Measurements from ENCODE around the gene NGB.

The NGB gene

GRCh38 chr14:77260631-77261030 lies 10.4 kb downstream of the NGB start:
- DNase-seq: no peak

- DNase-seq: no peak
These were observed 10.8 kb downstream of the NGB start for GRCh38 chr14:77260199-77260598.

DNA sequence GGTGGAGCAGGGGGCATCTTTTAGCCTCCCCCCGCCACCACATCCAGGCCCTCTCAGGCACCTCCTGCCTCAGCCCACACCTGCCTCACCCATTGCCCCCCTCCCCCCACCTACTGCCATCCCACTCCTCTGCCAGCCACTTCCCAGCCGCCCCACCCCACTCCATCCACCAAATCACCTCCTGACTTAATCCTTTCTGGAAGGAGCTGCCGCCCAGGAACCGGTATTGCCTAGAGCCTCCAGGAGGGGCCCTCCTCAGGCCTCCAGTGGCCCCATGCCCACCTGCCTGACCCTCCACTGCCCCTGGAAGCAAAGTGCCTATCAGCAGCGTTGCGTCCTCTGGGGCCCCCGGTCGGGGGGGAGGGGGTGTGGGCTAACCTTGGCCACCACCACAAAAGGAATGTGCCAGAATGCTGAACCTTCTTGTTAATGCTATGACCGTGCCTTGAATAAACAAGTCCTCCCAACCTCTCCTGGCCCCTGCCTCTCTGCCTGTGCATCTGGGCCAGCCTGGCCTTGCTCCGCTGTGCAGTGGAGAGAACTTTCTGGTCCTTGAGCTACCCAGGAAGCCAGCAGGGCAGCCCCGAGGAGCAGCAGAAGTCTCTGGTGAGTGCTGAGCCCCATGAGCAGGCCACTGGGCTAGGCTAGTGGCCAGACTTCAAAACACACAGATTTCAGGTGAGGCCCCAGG lies 11.8 kb downstream of the NGB start:
- no peak for DNase-seq

GRCh38 chr14:77258566-77258965 lies 12.4 kb downstream of the NGB start:
- no peak for DNase-seq

DNA sequence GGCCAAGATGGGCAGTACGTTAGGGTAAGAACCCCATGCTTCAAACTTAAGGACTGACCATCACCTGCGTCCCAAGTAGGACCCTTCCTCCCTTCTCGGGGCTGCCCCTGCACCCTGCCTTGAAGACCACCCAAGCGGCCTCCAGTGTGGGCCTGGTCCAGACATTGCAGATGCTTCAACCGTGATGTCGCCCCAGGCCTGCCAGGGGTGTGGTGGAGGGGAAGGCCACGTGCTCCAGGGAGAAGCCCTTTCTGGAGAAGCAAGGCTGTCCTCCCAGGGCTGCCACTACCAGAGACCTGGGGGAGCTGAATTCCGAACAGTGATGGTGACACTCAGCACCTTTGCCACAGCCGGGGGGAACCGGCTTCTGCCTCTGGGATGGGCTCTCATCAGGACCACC lies 13.3 kb downstream of the NGB start:
- no peak for DNase-seq

- no peak for DNase-seq
These were observed 14.3 kb downstream of the NGB start for GRCh38 chr14:77256694-77257093.

DNA sequence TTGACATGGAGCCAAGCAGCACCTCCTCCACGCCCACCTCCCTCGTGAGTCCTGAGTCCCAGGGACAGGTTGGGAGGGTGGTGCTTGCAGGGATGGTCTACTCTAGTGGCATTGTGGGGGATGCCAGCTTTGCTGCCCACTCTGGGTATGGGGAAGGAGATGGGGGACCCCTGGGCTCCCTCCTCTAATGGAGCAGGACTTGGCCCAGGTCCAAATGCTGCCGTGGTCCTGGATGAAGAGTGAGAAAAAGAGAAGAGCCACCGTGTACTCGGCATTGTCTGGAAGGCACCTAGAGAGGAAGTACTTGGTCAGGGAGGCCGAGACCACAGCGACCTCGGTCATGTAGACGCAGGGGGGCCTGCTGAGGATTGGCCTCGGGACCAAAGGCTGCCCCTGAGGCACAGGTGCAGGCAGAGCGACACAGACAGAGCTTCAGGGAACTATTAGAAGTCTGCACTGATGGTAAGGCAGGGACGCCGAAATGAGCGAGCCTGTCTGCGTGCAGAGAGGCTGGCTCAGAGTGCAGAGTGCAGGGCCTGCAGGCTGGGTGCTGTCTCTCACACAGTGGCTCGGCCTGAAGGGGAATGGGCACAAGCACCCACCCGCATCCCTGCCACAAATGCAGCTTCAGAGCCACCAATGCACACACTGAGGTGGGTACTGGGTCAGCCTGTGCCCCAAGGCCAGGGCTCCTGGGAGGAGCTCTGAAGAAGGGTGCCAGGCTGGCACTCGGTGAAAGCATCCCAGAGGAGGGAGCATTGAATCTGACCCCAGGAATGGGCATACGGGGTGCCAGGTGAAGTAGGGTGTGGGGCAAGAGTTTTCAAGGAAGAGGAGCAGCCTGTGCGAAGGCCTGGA lies 17.4 kb downstream of the NGB start:
- DNase-seq: no peak

DNA sequence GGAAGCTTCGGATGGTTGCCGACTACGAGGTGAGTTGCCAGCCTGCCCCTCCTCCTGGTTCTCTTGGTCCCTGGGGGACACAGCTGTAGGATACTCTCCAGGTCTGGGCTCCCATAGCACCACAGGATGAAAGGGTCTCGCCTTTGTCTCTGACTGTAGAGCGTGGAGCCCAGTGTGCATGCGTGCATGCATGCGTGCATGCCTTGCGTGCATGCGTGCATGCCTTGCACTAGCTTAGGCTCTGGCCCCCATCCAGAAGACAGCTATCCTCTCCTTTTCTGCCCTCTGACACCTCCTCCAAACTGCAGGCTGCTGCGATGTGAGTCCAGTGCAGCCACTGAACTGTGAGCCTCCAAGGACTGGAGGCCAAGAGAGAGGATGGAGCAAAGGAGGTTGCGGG lies 19.1 kb downstream of the NGB start:
- no peak for DNase-seq

- DNase-seq: no peak
These were observed 20.1 kb downstream of the NGB start for GRCh38 chr14:77250927-77251326.

- DNase-seq: no peak
These were observed 21.7 kb downstream of the NGB start for GRCh38 chr14:77249286-77249685.

GRCh38 chr14:77248666-77249065 lies 22.3 kb downstream of the NGB start:
- DNase-seq: no peak

DNA sequence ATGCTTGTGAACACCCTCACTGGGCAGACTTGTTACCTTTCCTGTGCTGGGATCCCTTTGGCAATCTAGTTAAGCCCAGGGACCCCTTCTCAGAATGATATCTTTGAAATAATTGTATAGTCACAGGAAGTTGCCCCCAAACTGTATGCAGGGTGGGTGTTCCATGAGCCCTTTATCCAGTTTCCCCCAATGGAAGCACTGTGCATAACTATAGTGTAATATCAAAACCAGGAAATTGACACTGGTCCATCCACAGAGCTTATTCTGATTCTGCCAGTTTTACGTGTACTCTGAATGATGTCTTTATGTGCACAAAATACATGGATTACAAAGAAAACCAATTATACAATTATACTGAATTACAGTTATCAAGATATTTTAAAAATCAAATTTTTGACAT lies 24.2 kb downstream of the NGB start:
- DNase-seq: no peak

- no peak for DNase-seq
These were observed 25.2 kb downstream of the NGB start for GRCh38 chr14:77245820-77246219.

DNA sequence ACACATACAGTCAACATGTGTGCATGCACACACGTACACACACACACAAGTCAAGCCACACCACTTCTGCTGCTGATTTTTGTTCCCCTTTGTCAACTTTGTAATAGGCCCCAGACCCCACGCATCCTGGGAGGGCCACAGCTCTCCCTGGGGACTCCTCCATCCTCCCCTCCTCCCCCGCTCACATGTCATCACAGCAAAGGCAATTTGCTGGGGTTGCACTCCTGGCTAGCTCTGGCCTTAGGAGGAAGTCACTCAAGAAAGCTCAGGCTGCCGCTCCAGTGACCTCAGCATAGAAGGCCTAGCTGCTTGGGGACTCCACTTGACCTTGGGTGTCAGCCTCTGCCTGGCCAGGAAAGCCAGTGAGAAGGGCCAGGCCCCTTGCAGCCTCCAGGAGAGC lies 27.2 kb downstream of the NGB start:
- no peak for DNase-seq

- no peak for DNase-seq
These were observed 28.3 kb downstream of the NGB start for GRCh38 chr14:77242752-77243151.

GRCh38 chr14:77241955-77242354 lies 29.1 kb downstream of the NGB start:
- DNase-seq: no peak

- DNase-seq: no peak
These were observed 30.6 kb downstream of the NGB start for GRCh38 chr14:77240336-77240915.

DNA sequence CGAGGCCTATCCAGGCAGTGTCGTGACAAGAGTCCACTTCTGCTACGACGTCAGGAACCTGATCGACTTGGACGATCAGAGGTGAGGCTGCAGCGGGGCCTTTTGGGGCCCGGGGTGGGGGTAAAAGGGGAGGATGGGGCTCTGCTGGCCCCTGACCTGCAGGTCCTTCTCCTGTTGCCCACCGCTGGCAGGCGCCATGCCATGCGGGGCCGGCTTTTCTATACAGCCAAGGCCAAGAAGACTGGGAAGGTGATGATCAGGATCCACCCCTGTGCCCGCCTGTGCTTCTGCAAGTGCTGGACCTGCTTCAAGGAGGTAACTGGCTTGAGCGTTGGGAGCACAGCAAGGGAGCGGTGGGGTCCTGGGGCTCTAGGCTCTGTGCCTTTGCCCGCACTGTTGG lies 31.6 kb downstream of the NGB start:
- no peak for DNase-seq

GRCh38 chr14:77238996-77239395 lies 32.0 kb downstream of the NGB start:
- DNase-seq: no peak

DNA sequence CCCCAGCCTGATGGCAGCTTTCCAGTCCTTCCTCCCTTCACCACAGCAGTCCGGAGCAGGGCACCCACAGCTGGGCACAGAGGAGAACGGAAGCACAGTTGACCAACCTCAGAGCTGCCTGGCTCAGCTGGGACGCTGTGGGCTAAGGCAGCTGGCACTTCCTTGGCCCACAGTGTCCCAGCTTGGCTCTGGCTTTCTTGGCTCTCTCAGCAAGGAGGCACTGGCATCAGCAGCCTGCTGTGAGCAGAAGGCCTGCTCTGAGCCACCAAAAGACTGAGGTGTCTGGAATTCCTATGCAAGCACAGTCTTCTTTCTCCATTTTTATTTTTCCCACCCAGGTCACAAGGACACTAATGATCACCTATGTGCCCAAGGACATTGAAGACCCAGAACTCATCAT lies 32.6 kb downstream of the NGB start:
- DNase-seq: no peak

- DNase-seq: no peak
These were observed 34.2 kb downstream of the NGB start for GRCh38 chr14:77236814-77237213.

DNA sequence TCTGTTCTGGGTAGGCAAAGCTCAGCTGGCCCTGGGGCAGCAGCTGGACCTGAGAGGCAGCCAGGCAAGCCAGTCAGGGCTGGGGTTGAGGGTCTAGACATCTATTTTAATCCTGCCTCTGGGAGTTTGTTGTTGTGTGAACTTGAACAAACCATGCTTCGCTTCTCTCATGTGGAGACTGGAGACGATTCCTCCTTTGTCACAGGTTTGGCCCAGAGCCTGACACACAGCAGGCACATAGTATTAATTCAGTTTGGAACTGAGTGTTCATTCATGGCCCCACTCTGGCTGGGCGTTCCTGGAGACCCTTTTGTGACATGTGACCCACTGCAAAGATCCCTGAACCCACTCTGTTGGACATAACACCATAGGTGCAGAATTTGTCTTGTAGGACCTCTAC lies 39.3 kb downstream of the NGB start:
- DNase-seq: no peak

DNA sequence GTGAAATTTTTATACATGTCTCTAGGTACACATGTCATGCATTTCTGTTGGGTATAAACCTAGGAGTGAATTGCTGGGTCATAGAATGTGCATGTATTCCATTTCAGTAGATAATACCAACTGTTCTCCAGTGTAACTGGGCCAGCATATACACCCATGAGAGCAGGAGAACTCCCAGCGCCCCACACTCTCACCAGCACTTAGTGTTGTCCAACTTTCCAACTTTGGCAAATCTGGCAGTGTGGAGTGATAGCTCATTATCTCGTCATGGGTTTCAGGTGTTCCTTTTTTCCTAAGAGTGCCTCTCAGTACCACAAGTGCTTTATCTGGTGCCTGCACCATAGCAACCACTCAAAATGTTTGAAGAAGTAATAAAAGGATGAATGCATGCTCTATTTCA lies 40.1 kb downstream of the NGB start:
- no peak for DNase-seq

DNA sequence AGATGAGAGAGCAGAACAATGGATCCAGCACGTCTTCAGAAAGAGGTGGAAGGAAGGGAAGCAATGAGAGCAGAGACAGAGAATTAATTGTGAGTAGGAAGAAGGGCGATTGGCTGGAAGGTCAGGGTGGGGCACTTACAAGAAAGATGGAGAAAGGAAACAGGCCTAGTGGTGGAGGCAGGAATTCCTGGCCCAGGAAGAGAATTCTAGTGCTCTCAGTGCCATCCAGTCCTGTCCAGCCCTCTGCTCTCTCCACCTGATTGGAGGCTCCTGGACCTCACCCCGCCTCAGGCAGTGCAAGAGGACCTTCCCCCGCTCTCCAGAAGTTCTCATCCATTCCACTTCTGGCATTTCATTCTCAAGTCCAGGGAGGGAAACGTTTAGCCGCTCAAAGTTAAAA lies 43.0 kb downstream of the NGB start:
- no peak for DNase-seq
